Neural cell (in vitro differentiated cells): ENCODE measurements around the gene TNF. TPM values are rescaled to one million over a fixed set of nuclear protein-coding genes. Genes with fewer than 3 reads are reported as not detected.
A peak's percentile ranks its signal among the peaks of the same experiment; 100 is the strongest.

ENCODE experiments used
- H2AFZ ChIP-seq: fragments of 200-600, 300-800 bp; sonication (generic), shearing (Covaris generic); 2 replicates; pipeline ENCODE4 v1.6.0; 2014; ENCODE audit warnings: low read depth, mild to moderate bottlenecking, antibody characterized with exemption, low read length, moderate library complexity
- H3F3A ChIP-seq: fragments of 200-600 bp; shearing (Covaris generic); 2 replicates; pipeline ENCODE4 v1.6.1; 2016; ENCODE audit warnings: mild to moderate bottlenecking, moderate library complexity, mixed read lengths, antibody characterized with exemption, low read length; ENCODE audit not compliant: insufficient read depth, poor library complexity, severe bottlenecking
- H3K27ac ChIP-seq: fragments of 200-600, 300-800 bp; sonication (generic), shearing (Covaris generic); 2 replicates; pipeline ENCODE4 v1.5.1; 2014; ENCODE audit warnings: mild to moderate bottlenecking, low read length, moderate library complexity
- H3K27me3 ChIP-seq: fragments of 300-800, 200-600 bp; sonication (generic), shearing (Covaris generic); 2 replicates; pipeline ENCODE4 v1.6.0; 2014; ENCODE audit warnings: mild to moderate bottlenecking, low read depth, low read length, moderate library complexity; ENCODE audit not compliant: insufficient read depth
- H3K36me3 ChIP-seq: fragments of 300-800, 200-600 bp; sonication (generic), shearing (Covaris generic); 2 replicates; pipeline ENCODE4 v1.5.1; 2014; ENCODE audit warnings: mild to moderate bottlenecking, antibody characterized with exemption, low read length, moderate library complexity; ENCODE audit not compliant: insufficient read depth
- H3K4me2 ChIP-seq: fragments of 300-800, 200-600 bp; sonication (generic), shearing (Covaris generic); 2 replicates; pipeline ENCODE4 v1.6.0; 2014; ENCODE audit warnings: mild to moderate bottlenecking, low read length
- H3K4me3 ChIP-seq: fragments of 300-800, 200-600 bp; sonication (generic), shearing (Covaris generic); 2 replicates; pipeline ENCODE4 v1.5.1; 2014; ENCODE audit warnings: mild to moderate bottlenecking, low read length, moderate library complexity
- H3K79me2 ChIP-seq: fragments of 200-600 bp; shearing (Covaris generic); replicated peaks from 2 replicates; pipeline ENCODE4 v1.6.0; 2014; ENCODE audit warnings: mild to moderate bottlenecking, low read length, moderate library complexity; ENCODE audit not compliant: insufficient read depth
- H3K9ac ChIP-seq: fragments of 300-800, 200-600 bp; sonication (generic), shearing (Covaris generic); 2 replicates; pipeline ENCODE4 v1.6.1; 2016; ENCODE audit warnings: mild to moderate bottlenecking, low read length, mixed read lengths
- H3K9me2 ChIP-seq: fragments of 200-600 bp; shearing (Covaris generic); 2 replicates; pipeline ENCODE4 v1.6.1; 2016; ENCODE audit warnings: mild to moderate bottlenecking, low read length, mixed read lengths; ENCODE audit not compliant: insufficient read depth
- H3K9me3 ChIP-seq: fragments of 200-600, 300-800 bp; sonication (generic), shearing (Covaris generic); 2 replicates; pipeline ENCODE4 v1.6.1; 2016; ENCODE audit warnings: mild to moderate bottlenecking, mixed run types, low read length, moderate library complexity, mixed read lengths
- H4K20me1 ChIP-seq: fragments of 200-600 bp; shearing (Covaris generic); 2 replicates; pipeline ENCODE4 v1.6.1; 2016; ENCODE audit warnings: mild to moderate bottlenecking, mixed run types; ENCODE audit not compliant: insufficient read depth
- EP300 ChIP-seq: fragments of 450-650 bp; conservative IDR thresholded peaks from 2 replicates; pipeline ENCODE4 v1.6.1; 2014; ENCODE audit warnings: antibody characterized with exemption, mild to moderate bottlenecking, moderate library complexity; ENCODE audit not compliant: poor library complexity, severe bottlenecking
- EZH2 ChIP-seq: fragments of 200-600, 300-800 bp; shearing (Covaris generic), sonication (generic); IDR thresholded peaks from 2 replicates; pipeline ENCODE4 v1.6.1; 2014; ENCODE audit warnings: antibody characterized with exemption, low read length, borderline replicate concordance, mild to moderate bottlenecking; ENCODE audit not compliant: insufficient read depth, poor library complexity, severe bottlenecking
- MXI1 ChIP-seq: fragments of 450-650 bp; conservative IDR thresholded peaks from 2 replicates; pipeline ENCODE4 v1.6.1; 2014; ENCODE audit warnings: antibody characterized with exemption, mild to moderate bottlenecking; ENCODE audit not compliant: poor library complexity, severe bottlenecking
- POLR2AphosphoS5 ChIP-seq: IDR thresholded peaks from 2 replicates; pipeline ENCODE4 v1.6.1; 2012
- SMC3 ChIP-seq: fragments of 450-650 bp; conservative IDR thresholded peaks from 2 replicates; pipeline ENCODE4 v1.6.1; 2014; ENCODE audit warnings: antibody characterized with exemption, mild to moderate bottlenecking, moderate library complexity; ENCODE audit not compliant: poor library complexity
- TAF1 ChIP-seq: IDR thresholded peaks from 2 replicates; pipeline ENCODE4 v1.6.1; 2012; ENCODE audit warnings: low read depth
- polyA plus RNA-seq: library from polyadenylated mRNA; depleted of rRNA; stranded (reverse); fragments of >200 nt; gene quantifications from 2 replicates; pipeline ENCODE4 v1.2.3, GENCODE V29; 2014
- TF ChIP-seq, protein P1 (sequence below): fragments of 450-650 bp; IDR thresholded peaks from 2 replicates; pipeline ENCODE4 v1.5.1; 2014; ENCODE audit warnings: antibody characterized with exemption, mild to moderate bottlenecking, moderate library complexity; ENCODE audit not compliant: poor library complexity, severe bottlenecking
- TF ChIP-seq, protein P2 (sequence below): IDR thresholded peaks from 2 replicates; pipeline ENCODE4 v1.6.1; 2012; ENCODE audit warnings: borderline replicate concordance

The TNF gene
- polyA plus RNA-seq, 1 donor from 2014 or later, result not detected

DNA sequence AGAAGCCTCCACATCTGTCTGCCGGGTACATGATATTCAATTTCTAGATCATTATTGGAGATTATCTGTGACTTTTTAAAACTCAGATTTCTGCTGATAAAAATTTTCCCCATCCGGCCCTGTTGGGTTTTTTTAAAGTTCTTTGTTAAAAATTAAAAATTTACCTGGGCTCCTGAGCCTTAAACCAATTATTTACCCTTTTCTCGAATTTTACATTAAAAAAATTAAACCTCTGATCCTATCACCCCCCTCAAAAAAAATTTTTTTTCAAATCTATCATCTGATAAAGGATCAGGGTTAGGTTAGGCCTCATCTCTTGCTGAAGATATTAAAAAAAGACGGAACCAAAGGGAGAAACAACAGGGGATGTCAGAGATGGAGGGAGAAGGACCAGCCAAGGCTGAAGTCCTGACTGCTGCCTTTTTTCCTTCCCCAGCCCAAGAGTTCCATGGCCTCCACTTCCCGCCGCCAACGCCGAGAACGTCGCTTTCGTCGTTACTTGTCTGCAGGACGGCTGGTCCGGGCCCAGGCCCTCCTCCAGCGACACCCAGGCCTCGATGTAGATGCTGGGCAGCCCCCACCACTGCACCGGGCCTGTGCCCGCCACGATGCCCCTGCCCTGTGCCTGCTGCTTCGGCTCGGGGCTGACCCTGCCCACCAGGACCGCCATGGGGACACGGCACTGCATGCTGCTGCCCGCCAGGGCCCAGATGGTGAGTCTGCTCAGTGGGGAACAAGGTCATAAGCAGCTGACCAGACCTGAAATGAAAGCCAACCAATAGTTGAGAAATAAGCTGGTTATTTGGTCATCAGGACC lies 27.4 kb upstream of the TNF start:
- Histone ChIP-seq H3K4me2 (peak overlapping the region; percentile 99), H3K27me3 (no peaks in the 10 kb centered on the region), H3K79me2 (peaks cover 44% of the 10 kb centered on the region), H4K20me1 (no peaks in the 10 kb centered on the region), H3K9me2 (no peaks in the 10 kb centered on the region), H2AFZ (peak overlapping the region; percentile 48), H3K9ac (peak overlapping the region; percentile 80), H3K36me3 (peaks cover 7% of the 10 kb centered on the region), H3K9me3 (no peaks in the 10 kb centered on the region), H3K4me3 (peak overlapping the region; percentile 69), H3F3A (no peaks in the 10 kb centered on the region), H3K27ac (peak overlapping the region; percentile 93)
- TF ChIP-seq MXI1, result no peak
- no peak for TF ChIP-seq SMC3
- TF ChIP-seq TAF1, result peak; percentile 25
- TF ChIP-seq, protein P1, sequence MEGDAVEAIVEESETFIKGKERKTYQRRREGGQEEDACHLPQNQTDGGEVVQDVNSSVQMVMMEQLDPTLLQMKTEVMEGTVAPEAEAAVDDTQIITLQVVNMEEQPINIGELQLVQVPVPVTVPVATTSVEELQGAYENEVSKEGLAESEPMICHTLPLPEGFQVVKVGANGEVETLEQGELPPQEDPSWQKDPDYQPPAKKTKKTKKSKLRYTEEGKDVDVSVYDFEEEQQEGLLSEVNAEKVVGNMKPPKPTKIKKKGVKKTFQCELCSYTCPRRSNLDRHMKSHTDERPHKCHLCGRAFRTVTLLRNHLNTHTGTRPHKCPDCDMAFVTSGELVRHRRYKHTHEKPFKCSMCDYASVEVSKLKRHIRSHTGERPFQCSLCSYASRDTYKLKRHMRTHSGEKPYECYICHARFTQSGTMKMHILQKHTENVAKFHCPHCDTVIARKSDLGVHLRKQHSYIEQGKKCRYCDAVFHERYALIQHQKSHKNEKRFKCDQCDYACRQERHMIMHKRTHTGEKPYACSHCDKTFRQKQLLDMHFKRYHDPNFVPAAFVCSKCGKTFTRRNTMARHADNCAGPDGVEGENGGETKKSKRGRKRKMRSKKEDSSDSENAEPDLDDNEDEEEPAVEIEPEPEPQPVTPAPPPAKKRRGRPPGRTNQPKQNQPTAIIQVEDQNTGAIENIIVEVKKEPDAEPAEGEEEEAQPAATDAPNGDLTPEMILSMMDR, result no peak
- no peak for TF ChIP-seq EP300
- TF ChIP-seq EZH2, result no peak
- TF ChIP-seq, protein P2, sequence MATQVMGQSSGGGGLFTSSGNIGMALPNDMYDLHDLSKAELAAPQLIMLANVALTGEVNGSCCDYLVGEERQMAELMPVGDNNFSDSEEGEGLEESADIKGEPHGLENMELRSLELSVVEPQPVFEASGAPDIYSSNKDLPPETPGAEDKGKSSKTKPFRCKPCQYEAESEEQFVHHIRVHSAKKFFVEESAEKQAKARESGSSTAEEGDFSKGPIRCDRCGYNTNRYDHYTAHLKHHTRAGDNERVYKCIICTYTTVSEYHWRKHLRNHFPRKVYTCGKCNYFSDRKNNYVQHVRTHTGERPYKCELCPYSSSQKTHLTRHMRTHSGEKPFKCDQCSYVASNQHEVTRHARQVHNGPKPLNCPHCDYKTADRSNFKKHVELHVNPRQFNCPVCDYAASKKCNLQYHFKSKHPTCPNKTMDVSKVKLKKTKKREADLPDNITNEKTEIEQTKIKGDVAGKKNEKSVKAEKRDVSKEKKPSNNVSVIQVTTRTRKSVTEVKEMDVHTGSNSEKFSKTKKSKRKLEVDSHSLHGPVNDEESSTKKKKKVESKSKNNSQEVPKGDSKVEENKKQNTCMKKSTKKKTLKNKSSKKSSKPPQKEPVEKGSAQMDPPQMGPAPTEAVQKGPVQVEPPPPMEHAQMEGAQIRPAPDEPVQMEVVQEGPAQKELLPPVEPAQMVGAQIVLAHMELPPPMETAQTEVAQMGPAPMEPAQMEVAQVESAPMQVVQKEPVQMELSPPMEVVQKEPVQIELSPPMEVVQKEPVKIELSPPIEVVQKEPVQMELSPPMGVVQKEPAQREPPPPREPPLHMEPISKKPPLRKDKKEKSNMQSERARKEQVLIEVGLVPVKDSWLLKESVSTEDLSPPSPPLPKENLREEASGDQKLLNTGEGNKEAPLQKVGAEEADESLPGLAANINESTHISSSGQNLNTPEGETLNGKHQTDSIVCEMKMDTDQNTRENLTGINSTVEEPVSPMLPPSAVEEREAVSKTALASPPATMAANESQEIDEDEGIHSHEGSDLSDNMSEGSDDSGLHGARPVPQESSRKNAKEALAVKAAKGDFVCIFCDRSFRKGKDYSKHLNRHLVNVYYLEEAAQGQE, result no peak

DNA sequence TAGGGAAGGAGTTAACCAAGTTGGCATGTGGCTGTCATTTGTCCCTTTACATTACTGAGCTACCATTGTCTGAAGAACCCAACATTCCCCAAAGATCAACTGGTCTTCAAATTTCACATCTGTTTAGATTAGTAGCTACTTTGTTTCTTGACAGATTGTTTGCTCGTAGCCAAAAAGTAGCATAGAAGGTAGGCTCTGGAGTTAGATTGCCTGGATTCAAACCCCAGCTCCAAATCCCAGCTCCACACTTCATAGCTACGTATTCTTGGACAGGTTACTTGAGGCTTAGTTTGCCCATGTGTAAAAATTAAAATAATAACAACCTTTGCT lies 26.9 kb upstream of the TNF start:
- Histone ChIP-seq H3K9ac (peak overlapping the region; percentile 80), H3K9me2 (no peaks in the 10 kb centered on the region), H3K27ac (peak overlapping the region; percentile 93), H3K4me3 (peak overlapping the region; percentile 69), H2AFZ (no peak overlapping the region), H4K20me1 (no peaks in the 10 kb centered on the region), H3K27me3 (no peaks in the 10 kb centered on the region), H3K36me3 (peaks cover 7% of the 10 kb centered on the region), H3K9me3 (no peaks in the 10 kb centered on the region), H3K79me2 (peaks cover 38% of the 10 kb centered on the region), H3F3A (no peaks in the 10 kb centered on the region), H3K4me2 (peak overlapping the region; percentile 99)
- TF ChIP-seq EP300 (no peak), EZH2 (no peak), POLR2AphosphoS5 (no peak), MXI1 (no peak), SMC3 (no peak), TAF1 (no peak)
- TF ChIP-seq, protein P2, result no peak
- TF ChIP-seq, protein P1, result no peak
